ENCODE data around the gene PTPRCAP. TPM values are rescaled to one million over a fixed set of nuclear protein-coding genes. Genes with fewer than 3 reads are reported as not detected.

The PTPRCAP gene
- total and polyA plus RNA-seq, 5 donors, result 1.2 to 3.4 (median 1.6) TPM

DNA sequence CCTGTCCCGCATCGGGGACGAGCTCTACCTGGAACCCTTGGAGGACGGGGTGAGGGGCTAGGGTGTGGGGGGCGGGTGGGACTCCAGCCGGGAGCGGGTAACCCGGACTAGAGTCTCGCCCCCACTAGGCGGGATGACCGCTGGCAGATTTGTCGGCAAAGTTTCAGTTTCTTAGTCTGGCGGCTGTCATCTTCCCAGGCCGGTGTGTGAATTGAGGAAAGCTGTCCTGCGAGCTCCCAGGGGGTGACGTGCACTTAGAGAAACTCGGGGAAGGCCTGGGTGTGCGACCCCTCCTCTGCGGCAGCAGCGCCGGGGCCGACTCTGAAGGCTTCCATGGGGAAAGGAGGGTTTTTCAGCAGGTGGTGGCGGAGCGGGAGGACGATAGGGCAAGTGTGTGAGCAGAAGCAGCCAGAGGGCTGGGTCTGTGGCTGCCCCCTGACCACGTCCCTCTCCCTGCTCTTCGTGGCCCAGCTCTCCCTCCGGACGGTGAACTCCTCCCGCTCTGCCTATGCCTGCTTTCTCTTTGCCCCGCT is 45.2 kb downstream of the PTPRCAP start:
- DNase-seq (no peak), ATAC-seq (peak; percentile 1)
- intact Hi-C loops (cut with DNase I), result loop anchor here in 3 of 4 donors (5.0 to 10.0 kb wide), 3 partner anchors 40 to 115 kb away; partner anchors contain the start of genes CDK2AP2 (in 2 of the 3), PITPNM1 (in 2 of the 3) and POLD4 (in 1 of the 3)
- Histone ChIP-seq H3K4me1 (ENCODE audit: control insufficient read depth, insufficient read depth, low read length) (peaks cover 2% of the 10 kb centered on the region), H3K27ac (ENCODE audit: low read length) (peak overlapping the region; percentile 32), H3K27me3 (ENCODE audit: control insufficient read depth, insufficient read depth) (no peaks in the 10 kb centered on the region), H3K4me3 (ENCODE audit: low read length) (peak overlapping the region; percentile 73), H3K9me3 (ENCODE audit: control insufficient read depth, low read length) (no peaks in the 10 kb centered on the region)
- WGBS, result 8% methylated on average over 31 of the region's 31 CpGs

DNA sequence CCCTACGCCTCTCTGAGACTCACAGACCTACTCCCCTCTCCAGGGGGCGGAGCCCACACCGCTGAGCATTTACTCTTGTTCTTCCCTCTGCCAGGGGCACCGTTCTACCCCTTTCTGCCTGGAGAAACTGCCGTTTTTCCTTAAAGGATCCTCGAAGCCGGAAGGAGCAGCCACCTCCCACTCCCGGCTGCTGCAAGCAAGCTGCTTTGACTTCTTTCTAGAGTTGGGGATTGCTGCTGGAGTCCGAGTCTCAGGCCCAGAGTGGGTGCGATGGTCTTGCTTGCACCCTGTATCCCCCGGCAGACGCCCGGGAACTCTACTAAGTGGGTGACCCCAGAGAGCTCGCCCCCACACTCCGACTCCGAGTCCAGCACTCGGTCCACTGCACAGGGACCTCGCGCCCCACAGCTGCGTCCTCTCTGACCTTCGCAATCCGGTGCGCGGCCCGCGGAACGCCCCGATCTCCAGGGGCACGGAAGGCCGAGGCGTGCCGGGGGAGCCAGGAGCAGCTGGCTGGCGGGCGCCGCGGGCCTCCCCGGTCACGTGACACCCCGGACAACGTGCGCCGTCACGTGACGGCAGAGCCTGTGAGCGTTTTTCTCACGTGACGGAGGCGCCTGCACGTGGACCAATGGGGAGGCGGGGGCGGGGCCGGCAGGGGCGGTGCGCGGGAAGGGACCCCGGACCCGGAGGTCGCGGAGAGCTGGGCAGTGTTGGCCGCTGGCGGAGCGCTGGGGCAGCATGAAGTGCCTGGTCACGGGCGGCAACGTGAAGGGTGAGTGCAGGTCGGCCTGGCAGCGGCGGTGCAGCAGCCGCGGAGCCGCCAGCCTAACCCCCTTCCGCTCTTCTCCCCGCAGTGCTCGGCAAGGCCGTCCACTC is 45.9 kb downstream of the PTPRCAP start, which contains the start of gene RAD9A:
TSS of gene RAD9A (plus strand) at position 683 of the 879 bp plus-strand sequence. CDS start at position 742, 59 bp downstream.
- Histone ChIP-seq H3K4me1 (ENCODE audit: control insufficient read depth, insufficient read depth, low read length) (peaks cover 2% of the 10 kb centered on the region), H3K27ac (ENCODE audit: low read length) (peak within 1 kb of the TSS; percentile 44), H3K9me3 (ENCODE audit: control insufficient read depth, low read length) (no peaks in the 10 kb centered on the region), H3K27me3 (ENCODE audit: control insufficient read depth, insufficient read depth) (no peaks in the 10 kb centered on the region), H3K4me3 (ENCODE audit: low read length) (peak within 1 kb of the TSS; percentile 73)
- DNase-seq (peak; percentile 96 to 99 (median 98)), ATAC-seq (peak; percentile 88 to 90)
- intact Hi-C loops (cut with DNase I), result loop anchor here in 3 of 4 donors (5.0 to 10.0 kb wide), 3 partner anchors 39 to 116 kb away; partner anchors contain the start of genes CDK2AP2 (in 2 of the 3), PITPNM1 (in 2 of the 3) and POLD4 (in 1 of the 3)
- under 1% methylated on average over 75 of the region's 75 CpGs for WGBS

DNA sequence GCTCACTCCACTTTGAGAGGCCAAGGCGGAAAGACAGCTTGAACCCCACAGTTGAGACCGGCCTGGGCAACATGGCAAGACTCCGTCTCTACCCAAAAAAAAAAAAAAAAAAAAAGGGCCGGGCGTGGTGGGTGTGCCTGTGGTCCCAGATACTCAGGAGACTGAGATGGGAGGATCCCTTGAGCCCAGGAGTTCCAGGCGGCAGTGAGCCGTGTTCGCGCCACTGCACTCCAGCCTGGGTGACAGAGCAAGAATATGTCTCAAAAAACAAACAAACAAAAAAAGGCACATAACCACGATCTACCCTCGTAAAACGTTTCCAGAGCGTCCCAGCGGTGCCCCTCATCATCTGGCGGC is 46.6 kb downstream of the PTPRCAP start:
- Histone ChIP-seq H3K4me1 (ENCODE audit: control insufficient read depth, insufficient read depth, low read length) (peaks cover 2% of the 10 kb centered on the region), H3K4me3 (ENCODE audit: low read length) (peak overlapping the region; percentile 73), H3K27ac (ENCODE audit: low read length) (peak overlapping the region; percentile 44), H3K27me3 (ENCODE audit: control insufficient read depth, insufficient read depth) (no peaks in the 10 kb centered on the region), H3K9me3 (ENCODE audit: control insufficient read depth, low read length) (no peaks in the 10 kb centered on the region)
- intact Hi-C loops (cut with DNase I), result loop anchor here in 3 of 4 donors (5.0 to 10.0 kb wide), 3 partner anchors 39 to 116 kb away; partner anchors contain the start of genes CDK2AP2 (in 2 of the 3), PITPNM1 (in 2 of the 3) and POLD4 (in 1 of the 3)
- DNase-seq (no peak), ATAC-seq (no peak)
- 13% methylated on average over 15 of the region's 15 CpGs for WGBS

DNA sequence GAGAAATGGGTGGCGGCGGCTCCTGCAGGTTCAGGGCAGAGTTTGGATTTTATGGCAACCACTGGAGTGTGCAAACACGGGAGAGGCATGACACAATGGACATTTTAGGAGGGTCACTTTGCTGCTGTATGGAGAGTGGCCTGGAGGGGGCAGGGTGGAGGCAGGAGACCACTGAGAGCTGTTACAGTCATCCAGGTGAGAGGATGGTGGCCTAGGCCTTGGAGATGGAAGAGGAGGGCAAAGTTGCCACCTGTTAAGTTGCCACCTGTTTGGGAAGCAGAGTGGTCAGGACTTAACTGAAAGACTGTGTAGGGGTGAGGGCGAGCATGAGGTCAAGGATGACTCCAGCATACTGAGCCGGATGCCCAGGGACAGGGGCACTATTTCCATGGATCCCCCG is 48.0 kb downstream of the PTPRCAP start:
- no peak for ATAC-seq
- H3K27me3 ChIP-seq (ENCODE audit: control insufficient read depth, insufficient read depth), result no peaks in the 10 kb centered on the region
- 62% methylated on average over 6 of the region's 6 CpGs for WGBS
- no peak overlapping the region for H3K27ac ChIP-seq (ENCODE audit: low read length)
- no peak overlapping the region for H3K4me3 ChIP-seq (ENCODE audit: low read length)
- H3K9me3 ChIP-seq (ENCODE audit: control insufficient read depth, low read length), result no peaks in the 10 kb centered on the region
- H3K4me1 ChIP-seq (ENCODE audit: control insufficient read depth, insufficient read depth, low read length), result peaks cover 2% of the 10 kb centered on the region
- intact Hi-C loops (cut with DNase I), result no loop called here
- peak in 1 of 3 donors; percentile 77 for DNase-seq

DNA sequence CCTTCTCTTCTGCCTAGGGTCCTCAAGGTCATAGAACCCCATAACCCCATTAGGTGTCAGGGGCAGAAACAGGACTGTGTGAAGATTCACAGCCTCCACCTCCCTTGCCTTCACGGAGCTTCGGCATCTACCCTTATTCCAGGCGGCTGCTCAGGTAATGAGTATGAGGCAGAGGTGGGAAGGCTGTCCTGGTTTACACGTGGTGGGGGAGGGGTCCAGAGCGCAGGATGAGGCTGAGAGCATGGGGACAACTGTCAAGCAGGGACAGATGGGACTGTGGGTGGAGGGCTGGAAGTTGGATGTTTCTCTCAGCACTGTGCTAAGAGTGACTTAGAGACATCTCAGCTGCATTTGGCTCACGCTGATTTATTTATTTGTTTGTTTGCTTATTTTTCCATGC is 50.0 kb downstream of the PTPRCAP start:
- intact Hi-C loops (cut with DNase I), result no loop called here
- H3K4me3 ChIP-seq (ENCODE audit: low read length), result no peak overlapping the region
- 63% methylated on average over 6 of the region's 6 CpGs for WGBS
- ATAC-seq (no peak), DNase-seq (no peak)
- no peaks in the 10 kb centered on the region for H3K9me3 ChIP-seq (ENCODE audit: control insufficient read depth, low read length)
- H3K27me3 ChIP-seq (ENCODE audit: control insufficient read depth, insufficient read depth), result no peaks in the 10 kb centered on the region
- H3K4me1 ChIP-seq (ENCODE audit: control insufficient read depth, insufficient read depth, low read length), result peaks cover 2% of the 10 kb centered on the region
- no peak overlapping the region for H3K27ac ChIP-seq (ENCODE audit: low read length)

DNA sequence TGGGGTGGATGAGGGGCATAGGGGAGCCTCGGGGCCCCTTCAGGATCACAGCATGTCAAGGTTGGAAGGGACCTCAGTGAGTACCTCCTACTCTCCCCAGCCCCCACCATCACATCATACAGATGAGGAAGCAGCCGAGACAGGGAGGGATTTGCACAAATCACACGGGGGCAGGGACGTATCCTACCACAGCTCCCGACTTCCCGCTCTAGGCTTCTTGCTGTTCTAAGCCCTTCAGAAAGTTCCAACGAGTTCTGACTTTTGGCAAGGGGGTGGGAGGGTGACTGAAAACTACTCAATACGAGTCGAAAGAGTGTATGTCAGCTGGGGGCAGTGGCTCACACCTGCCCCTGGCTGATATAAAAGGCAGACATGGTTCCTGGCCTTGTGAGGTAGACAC is 50.4 kb downstream of the PTPRCAP start:
- Histone ChIP-seq H3K4me1 (ENCODE audit: control insufficient read depth, insufficient read depth, low read length) (no peaks in the 10 kb centered on the region), H3K27ac (ENCODE audit: low read length) (no peak overlapping the region), H3K4me3 (ENCODE audit: low read length) (no peak overlapping the region), H3K27me3 (ENCODE audit: control insufficient read depth, insufficient read depth) (no peaks in the 10 kb centered on the region), H3K9me3 (ENCODE audit: control insufficient read depth, low read length) (no peaks in the 10 kb centered on the region)
- 20% methylated on average over 9 of the region's 9 CpGs for WGBS
- intact Hi-C loops (cut with DNase I), result no loop called here
- DNase-seq (no peak), ATAC-seq (no peak)

Other genes with a start within 250 kb of the PTPRCAP start
- gene GRK2, start 171.2 kb downstream of the PTPRCAP start, total RNA-seq, result 10 to 100 TPM; 50.4 to 56.5 (median 52.5) TPM
- gene GRK2, start 171.2 kb downstream of the PTPRCAP start, polyA plus RNA-seq, result 56.6 TPM
- gene ANKRD13D, start 148.4 kb downstream of the PTPRCAP start, total RNA-seq, result 10 to 100 TPM; 20.0 to 25.3 (median 22.8) TPM
- gene ANKRD13D, start 148.4 kb downstream of the PTPRCAP start, polyA plus RNA-seq, result 18.0 TPM
- 10 to 100 TPM; 23.9 to 25.9 (median 25.1) TPM for gene SSH3, start 134.2 kb downstream of the PTPRCAP start, total RNA-seq
- gene SSH3, start 134.2 kb downstream of the PTPRCAP start, polyA plus RNA-seq, result 14.9 TPM
- gene POLD4, start 84.1 kb downstream of the PTPRCAP start, total RNA-seq, result 10 to 100 TPM; 53.8 to 86.6 (median 65.3) TPM
- 124 TPM for gene POLD4, start 84.1 kb downstream of the PTPRCAP start, polyA plus RNA-seq
- 1 to 10 TPM; 2.9 to 6.1 (median 3.0) TPM for gene CLCF1, start 64.1 kb downstream of the PTPRCAP start, total RNA-seq
- gene CLCF1, start 64.1 kb downstream of the PTPRCAP start, polyA plus RNA-seq, result 3.7 TPM
- 10 to 100 TPM in 1 of 4 donors, 1 to 10 TPM in 3; 7.9 to 11.7 (median 9.4) TPM for gene RAD9A, start 45.7 kb downstream of the PTPRCAP start, total RNA-seq
- 7.3 TPM for gene RAD9A, start 45.7 kb downstream of the PTPRCAP start, polyA plus RNA-seq
- gene PPP1CA, start 35.8 kb downstream of the PTPRCAP start, total RNA-seq, result 10 to 100 TPM; 73.1 to 93.4 (median 79.1) TPM
- 79.4 TPM for gene PPP1CA, start 35.8 kb downstream of the PTPRCAP start, polyA plus RNA-seq
- 1 to 10 TPM in 3 of 4 donors, under 1 TPM in 1; 0.67 to 2.7 (median 1.8) TPM for gene TBC1D10C, start 33.6 kb downstream of the PTPRCAP start, total RNA-seq
- 0.86 TPM for gene TBC1D10C, start 33.6 kb downstream of the PTPRCAP start, polyA plus RNA-seq
- gene CARNS1, start 22.0 kb downstream of the PTPRCAP start, total RNA-seq, result 10 to 100 TPM in 2 of 4 donors, 1 to 10 TPM in 2; 5.1 to 23.6 (median 9.3) TPM
- gene CARNS1, start 22.0 kb downstream of the PTPRCAP start, polyA plus RNA-seq, result 5.2 TPM
- gene RPS6KB2, start 9.2 kb downstream of the PTPRCAP start, total RNA-seq, result 10 to 100 TPM; 29.0 to 31.3 (median 29.5) TPM
- 39.6 TPM for gene RPS6KB2, start 9.2 kb downstream of the PTPRCAP start, polyA plus RNA-seq
- gene CORO1B, start 5.8 kb upstream of the PTPRCAP start, total RNA-seq, result 10 to 100 TPM; 23.5 to 38.2 (median 29.6) TPM
- gene CORO1B, start 5.8 kb upstream of the PTPRCAP start, polyA plus RNA-seq, result 20.8 TPM
- not detected for gene GPR152, start 15.0 kb upstream of the PTPRCAP start, total RNA-seq
- gene GPR152, start 15.0 kb upstream of the PTPRCAP start, polyA plus RNA-seq, result not detected
- gene CABP4, start 17.7 kb upstream of the PTPRCAP start, total RNA-seq, result 1 to 10 TPM; 1.1 to 1.8 (median 1.5) TPM
- 0.81 TPM for gene CABP4, start 17.7 kb upstream of the PTPRCAP start, polyA plus RNA-seq
- gene TMEM134, start 31.6 kb upstream of the PTPRCAP start, total RNA-seq, result 10 to 100 TPM; 61.7 to 78.2 (median 65.4) TPM
- gene TMEM134, start 31.6 kb upstream of the PTPRCAP start, polyA plus RNA-seq, result 82.3 TPM
- gene AIP, start 45.3 kb upstream of the PTPRCAP start, total RNA-seq, result 10 to 100 TPM; 50.8 to 64.5 (median 64.2) TPM
- gene AIP, start 45.3 kb upstream of the PTPRCAP start, polyA plus RNA-seq, result 74.2 TPM
- 10 to 100 TPM; 19.4 to 26.3 (median 24.1) TPM for gene PITPNM1, start 67.7 kb upstream of the PTPRCAP start, total RNA-seq
- 13.7 TPM for gene PITPNM1, start 67.7 kb upstream of the PTPRCAP start, polyA plus RNA-seq
- 10 to 100 TPM; 31.5 to 52.7 (median 49.9) TPM for gene CDK2AP2, start 70.5 kb upstream of the PTPRCAP start, total RNA-seq
- 65.2 TPM for gene CDK2AP2, start 70.5 kb upstream of the PTPRCAP start, polyA plus RNA-seq
- gene CABP2, start 85.8 kb upstream of the PTPRCAP start, total RNA-seq, result not detected
- gene CABP2, start 85.8 kb upstream of the PTPRCAP start, polyA plus RNA-seq, result not detected
- gene GSTP1, start 146.1 kb upstream of the PTPRCAP start, total RNA-seq, result 100 to 1,000 TPM; 323 to 411 (median 377) TPM
- gene GSTP1, start 146.1 kb upstream of the PTPRCAP start, polyA plus RNA-seq, result 501 TPM
- gene NDUFV1, start 169.3 kb upstream of the PTPRCAP start, total RNA-seq, result 100 to 1,000 TPM; 375 to 462 (median 435) TPM
- 380 TPM for gene NDUFV1, start 169.3 kb upstream of the PTPRCAP start, polyA plus RNA-seq
- gene NUDT8, start 192.3 kb upstream of the PTPRCAP start, total RNA-seq, result 100 to 1,000 TPM in 1 of 4 donors, 10 to 100 TPM in 3; 45.6 to 105 (median 79.6) TPM
- 121 TPM for gene NUDT8, start 192.3 kb upstream of the PTPRCAP start, polyA plus RNA-seq
- not detected for gene TBX10, start 202.1 kb upstream of the PTPRCAP start, total RNA-seq
- not detected for gene TBX10, start 202.1 kb upstream of the PTPRCAP start, polyA plus RNA-seq
- gene ACY3, start 213.0 kb upstream of the PTPRCAP start, total RNA-seq, result not detected
- gene ACY3, start 213.0 kb upstream of the PTPRCAP start, polyA plus RNA-seq, result not detected
- not detected for gene ALDH3B2, start 236.9 kb upstream of the PTPRCAP start, total RNA-seq
- gene ALDH3B2, start 236.9 kb upstream of the PTPRCAP start, polyA plus RNA-seq, result not detected